Activated CD8-positive, alpha-beta T cell treated with anti-CD3 and anti-CD28 coated beads for 36 hours (primary cell): ENCODE results near the gene NFATC2IP. TPM values are rescaled to one million over a fixed set of nuclear protein-coding genes. Genes with fewer than 3 reads are reported as not detected.
A peak's percentile ranks its signal among the peaks of the same experiment; 100 is the strongest.

Experiments used
- ATAC-seq: fragments of 200-7000 bp; cut with Tn5 transposase; one replicate; pipeline ENCODE4 v1.10.0; 2021; ENCODE audit warnings: mild to moderate bottlenecking, moderate library complexity
- CTCF ChIA-PET: fragments of 350-600 bp; sonication (Branson Sonifier 250); formaldehyde crosslinking; loops from one replicate; lab custom pipeline; 2021; ENCODE audit warnings: antibody characterized with exemption; lab: Charles Lee
- POLR2A ChIA-PET: fragments of 350-600 bp; sonication (Branson Sonifier 250); formaldehyde crosslinking; loops from one replicate; lab custom pipeline; 2021; ENCODE audit warnings: antibody characterized with exemption; lab: Charles Lee
- DNase-seq: peaks from one replicate; pipeline ENCODE4 v3.0.0-alpha.2; 2020
- H3K27ac Mint-ChIP-seq: one replicate; pipeline ENCODE4 v1.8.0; 2021; ENCODE audit warnings: mild to moderate bottlenecking, mixed read lengths
- H3K27me3 Mint-ChIP-seq: one replicate; pipeline ENCODE4 v1.8.0; 2021; ENCODE audit warnings: mixed read lengths
- H3K36me3 Mint-ChIP-seq: one replicate; pipeline ENCODE4 v1.8.0; 2021; ENCODE audit warnings: low read depth, mixed read lengths
- H3K4me1 Mint-ChIP-seq: one replicate; pipeline ENCODE4 v1.8.0; 2021; ENCODE audit warnings: low read depth, mixed read lengths
- H3K4me3 Mint-ChIP-seq: one replicate; pipeline ENCODE4 v1.8.0; 2021; ENCODE audit warnings: mild to moderate bottlenecking, moderate library complexity, mixed read lengths
- H3K9me3 Mint-ChIP-seq: one replicate; pipeline ENCODE4 v1.8.0; 2021; ENCODE audit warnings: mixed read lengths
- intact Hi-C: fragments of 100-400 bp; cut with micrococcal nuclease; formaldehyde crosslinking; loops from one replicate; pipeline ENCODE4 v1.10.0; 2022
- total RNA-seq, 2 experiments: library from RNA; stranded (reverse); gene quantifications; one replicate each; pipeline ENCODE4 v1.2.3, GENCODE V29; 2021
- TF ChIP-seq, protein P1 (sequence below): fragments of 200-600 bp; IDR thresholded peaks from one replicate; pipeline ENCODE4 v1.8.0; 2022; ENCODE audit warnings: antibody characterized with exemption, mild to moderate bottlenecking

Gene NFATC2IP
- total RNA-seq, 2 experiments from 2014 or later: 63.8 to 71.8 TPM

DNA sequence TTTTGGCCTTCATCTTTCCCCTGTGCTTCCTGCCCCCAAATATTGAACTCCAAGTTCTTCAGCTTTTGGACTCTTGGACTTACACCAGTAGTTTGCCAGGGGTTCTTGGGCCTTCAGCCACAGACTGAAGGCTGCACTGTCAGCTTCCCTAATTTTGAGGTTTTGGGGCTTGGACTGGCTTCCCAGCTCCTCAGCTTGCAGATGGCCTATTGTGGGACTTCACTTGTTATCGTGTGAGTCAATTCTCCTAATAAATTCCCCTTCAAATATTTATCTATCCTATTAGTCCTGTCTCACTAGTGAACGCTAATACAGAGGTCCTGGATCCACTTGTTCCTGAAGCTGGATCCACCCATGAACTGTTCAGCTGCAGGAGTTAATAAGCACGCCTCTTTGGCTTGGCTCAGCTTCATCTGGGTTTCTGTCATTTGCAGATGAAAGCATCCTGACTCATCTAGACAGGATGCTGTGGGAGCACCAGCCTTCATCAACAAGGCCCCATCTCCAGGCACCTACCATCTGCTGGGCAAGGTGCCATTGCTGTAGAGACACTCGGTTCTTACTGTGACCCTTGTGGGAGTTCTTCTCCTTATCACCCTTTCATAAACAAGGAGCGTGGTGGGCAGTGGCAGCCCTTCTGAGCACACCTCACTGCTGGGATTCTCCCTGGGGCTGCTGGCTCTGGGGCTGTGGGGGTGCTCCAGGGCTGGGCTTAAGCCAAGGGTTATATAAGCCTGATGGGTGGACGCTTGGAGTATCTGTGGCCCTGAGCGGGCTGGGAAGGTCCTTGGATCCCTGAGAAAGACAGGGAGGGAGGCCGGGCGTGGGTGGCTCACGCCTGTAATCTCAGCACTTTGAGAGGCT, 57.2 kb downstream of the NFATC2IP start:
- Mint-ChIP-seq H3K27me3 (no peaks in the 10 kb centered on the region), H3K36me3 (no peaks in the 10 kb centered on the region), H3K9me3 (no peaks in the 10 kb centered on the region), H3K4me1 (peaks cover 51% of the 10 kb centered on the region), H3K4me3 (peak overlapping the region; percentile 38), H3K27ac (peak overlapping the region; percentile 99)
- TF ChIP-seq, protein P1, sequence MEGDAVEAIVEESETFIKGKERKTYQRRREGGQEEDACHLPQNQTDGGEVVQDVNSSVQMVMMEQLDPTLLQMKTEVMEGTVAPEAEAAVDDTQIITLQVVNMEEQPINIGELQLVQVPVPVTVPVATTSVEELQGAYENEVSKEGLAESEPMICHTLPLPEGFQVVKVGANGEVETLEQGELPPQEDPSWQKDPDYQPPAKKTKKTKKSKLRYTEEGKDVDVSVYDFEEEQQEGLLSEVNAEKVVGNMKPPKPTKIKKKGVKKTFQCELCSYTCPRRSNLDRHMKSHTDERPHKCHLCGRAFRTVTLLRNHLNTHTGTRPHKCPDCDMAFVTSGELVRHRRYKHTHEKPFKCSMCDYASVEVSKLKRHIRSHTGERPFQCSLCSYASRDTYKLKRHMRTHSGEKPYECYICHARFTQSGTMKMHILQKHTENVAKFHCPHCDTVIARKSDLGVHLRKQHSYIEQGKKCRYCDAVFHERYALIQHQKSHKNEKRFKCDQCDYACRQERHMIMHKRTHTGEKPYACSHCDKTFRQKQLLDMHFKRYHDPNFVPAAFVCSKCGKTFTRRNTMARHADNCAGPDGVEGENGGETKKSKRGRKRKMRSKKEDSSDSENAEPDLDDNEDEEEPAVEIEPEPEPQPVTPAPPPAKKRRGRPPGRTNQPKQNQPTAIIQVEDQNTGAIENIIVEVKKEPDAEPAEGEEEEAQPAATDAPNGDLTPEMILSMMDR: no peak
- ATAC-seq: peak; percentile 86
- DNase-seq: peak; percentile 91
- POLR2A ChIA-PET: interaction anchor here (0.6 to 2.0 kb wide), 10 partner anchors 13 to 1338 kb away, joined by 3 to 9 read pairs (median 4); no protein-coding TSS in a partner anchor
- CTCF ChIA-PET: interaction anchor here (1.2 to 2.4 kb wide), 4 partner anchors 8 to 21 kb away, joined by 3 to 7 read pairs (median 4); no protein-coding TSS in a partner anchor
- intact Hi-C loops: loop anchor here (1.0 kb wide), 1 partner anchor 9 kb away; no protein-coding TSS in a partner anchor

GRCh38 chr16:29009050-29009837, 58.5 kb downstream of the NFATC2IP start:
- Mint-ChIP-seq H3K4me1 (peaks cover 62% of the 10 kb centered on the region), H3K27ac (peak overlapping the region; percentile 99), H3K4me3 (peak overlapping the region; percentile 70), H3K27me3 (no peaks in the 10 kb centered on the region), H3K36me3 (peaks cover 3% of the 10 kb centered on the region), H3K9me3 (peaks cover 3% of the 10 kb centered on the region)
- TF ChIP-seq, protein P1: no peak
- ChIA-PET POLR2A (interaction anchor here (0.6 to 2.7 kb wide), 9 partner anchors 11 to 718 kb away, joined by 3 to 12 read pairs (median 6); no protein-coding TSS in a partner anchor), CTCF (interaction anchor here (1.2 to 2.4 kb wide), 3 partner anchors 11 to 15 kb away, joined by 5 to 7 read pairs (median 5); no protein-coding TSS in a partner anchor)
- intact Hi-C loops: no loop called here
- ATAC-seq: peak; percentile 28
- DNase-seq: peak; percentile 74

DNA sequence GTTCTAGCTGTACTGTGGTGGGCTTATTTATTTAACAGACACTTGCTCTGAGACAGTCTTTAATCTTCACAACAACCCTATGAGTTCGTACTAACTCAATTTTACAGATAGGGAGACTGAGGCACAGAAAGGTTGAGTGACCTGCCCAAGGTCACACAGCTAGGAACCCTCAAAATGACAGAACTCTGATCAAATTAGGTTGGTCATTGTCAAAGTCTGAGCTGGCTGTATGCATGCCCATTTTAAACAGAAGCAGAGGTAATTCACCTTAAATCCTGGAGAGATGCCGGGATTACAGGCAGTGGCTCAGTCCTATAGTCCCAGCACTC, 59.1 kb downstream of the NFATC2IP start:
- peaks cover 6% of the 10 kb centered on the region for H3K36me3 Mint-ChIP-seq
- peaks cover 6% of the 10 kb centered on the region for H3K9me3 Mint-ChIP-seq
- POLR2A ChIA-PET: interaction anchor here (0.7 to 2.7 kb wide), 5 partner anchors 11 to 23 kb away, joined by 3 to 12 read pairs (median 6); no protein-coding TSS in a partner anchor
- CTCF ChIA-PET: interaction anchor here (1.2 to 1.7 kb wide), 3 partner anchors 12 to 22 kb away, joined by 3 to 5 read pairs (median 5); no protein-coding TSS in a partner anchor
- ATAC-seq (no peak), DNase-seq (no peak)
- H3K4me3 Mint-ChIP-seq: peak overlapping the region; percentile 70
- TF ChIP-seq, protein P1: no peak
- H3K27ac Mint-ChIP-seq: peak overlapping the region; percentile 99
- peaks cover 64% of the 10 kb centered on the region for H3K4me1 Mint-ChIP-seq
- H3K27me3 Mint-ChIP-seq: no peaks in the 10 kb centered on the region
- intact Hi-C loops: no loop called here

DNA sequence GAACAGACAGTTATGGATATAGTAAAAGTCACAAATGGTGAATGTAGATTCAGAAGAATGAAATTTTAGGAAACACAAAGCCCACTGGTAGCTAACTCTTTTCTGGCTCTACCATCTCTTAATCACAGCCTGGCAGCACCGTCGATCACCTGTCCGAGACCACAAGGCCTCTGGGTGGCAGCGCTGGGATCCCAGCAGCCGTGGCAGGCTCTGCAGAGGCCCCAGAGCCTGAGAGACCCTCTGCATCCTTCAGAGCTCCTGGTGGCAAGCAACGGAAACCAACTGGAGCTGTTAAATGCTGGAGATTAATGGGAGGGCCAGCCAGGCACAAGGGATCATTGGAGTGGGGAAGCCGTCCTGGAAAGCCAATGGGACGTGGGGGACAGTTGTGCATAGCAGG, 60.4 kb downstream of the NFATC2IP start:
- ChIA-PET CTCF (interaction anchor here (0.7 to 1.7 kb wide), 6 partner anchors 10 to 66 kb away, joined by 3 to 5 read pairs (median 4); no protein-coding TSS in a partner anchor), POLR2A (interaction anchor here (0.8 to 2.7 kb wide), 5 partner anchors 10 to 26 kb away, joined by 3 to 12 read pairs (median 9); partner anchors contain the start of gene LAT)
- TF ChIP-seq, protein P1: no peak
- H3K4me1 Mint-ChIP-seq: peaks cover 62% of the 10 kb centered on the region
- H3K27ac Mint-ChIP-seq: no peak overlapping the region
- no peaks in the 10 kb centered on the region for H3K27me3 Mint-ChIP-seq
- no peak for ATAC-seq
- DNase-seq: peak; percentile 48
- H3K4me3 Mint-ChIP-seq: no peak overlapping the region
- peaks cover 6% of the 10 kb centered on the region for H3K36me3 Mint-ChIP-seq
- intact Hi-C loops: no loop called here
- H3K9me3 Mint-ChIP-seq: peaks cover 6% of the 10 kb centered on the region
